ENCODE data around the gene CPPED1. TPM values are rescaled to one million over a fixed set of nuclear protein-coding genes. Genes with fewer than 3 reads are reported as not detected.

CPPED1 gene
- total RNA-seq (41.1 TPM), polyA plus RNA-seq (ENCODE audit: insufficient read depth, low read depth, low replicate concordance) (29.7 TPM)
- long read RNA-seq, donor 1, full-length matches to known transcripts, result 8 of 8 reads
- long read RNA-seq, donor 1, partial matches to known transcripts, result 0 of 8 reads
- long read RNA-seq, donor 1, other reads (novel, unspliced or antisense), result 0 of 8 reads
- long read RNA-seq, donor 2, full-length matches to known transcripts, result 12 of 12 reads
- long read RNA-seq, donor 2, partial matches to known transcripts, result 0 of 12 reads
- long read RNA-seq, donor 2, other reads (novel, unspliced or antisense), result 0 of 12 reads
- long read RNA-seq, donor 3, full-length matches to known transcripts, result 11 of 11 reads
- long read RNA-seq, donor 3, partial matches to known transcripts, result 0 of 11 reads
- long read RNA-seq, donor 3, other reads (novel, unspliced or antisense), result 0 of 11 reads
- long read RNA-seq, donor 4, full-length matches to known transcripts, result 5 of 5 reads
- long read RNA-seq, donor 4, partial matches to known transcripts, result 0 of 5 reads
- long read RNA-seq, donor 4, other reads (novel, unspliced or antisense), result 0 of 5 reads
- long read RNA-seq, donor 5, full-length matches to known transcripts, result 1 of 1 reads
- long read RNA-seq, donor 5, partial matches to known transcripts, result 0 of 1 reads
- long read RNA-seq, donor 5, other reads (novel, unspliced or antisense), result 0 of 1 reads
- long read RNA-seq, donor 6, full-length matches to known transcripts, result 16 of 16 reads
- long read RNA-seq, donor 6, partial matches to known transcripts, result 0 of 16 reads
- long read RNA-seq, donor 6, other reads (novel, unspliced or antisense), result 0 of 16 reads
- long read RNA-seq, donor 7, full-length matches to known transcripts, result 56 of 76 reads
- long read RNA-seq, donor 7, partial matches to known transcripts, result 7 of 76 reads
- long read RNA-seq, donor 7, other reads (novel, unspliced or antisense), result 13 of 76 reads
- long read RNA-seq, donor 8, full-length matches to known transcripts, result 7 of 13 reads
- long read RNA-seq, donor 8, partial matches to known transcripts, result 6 of 13 reads
- long read RNA-seq, donor 8, other reads (novel, unspliced or antisense), result 0 of 13 reads
- long read RNA-seq, donor 9, full-length matches to known transcripts, result 5 of 5 reads
- long read RNA-seq, donor 9, partial matches to known transcripts, result 0 of 5 reads
- long read RNA-seq, donor 9, other reads (novel, unspliced or antisense), result 0 of 5 reads
- long read RNA-seq, donor 10, full-length matches to known transcripts, result 5 of 5 reads
- long read RNA-seq, donor 10, partial matches to known transcripts, result 0 of 5 reads
- long read RNA-seq, donor 10, other reads (novel, unspliced or antisense), result 0 of 5 reads

- Histone ChIP-seq H3K9me3 (ENCODE audit: control insufficient read depth in 2 of 3, insufficient read depth in 1 of 3, low read length in 3 of 3) (no peaks in the 10 kb centered on the region), H3K9ac (ENCODE audit: low read length in 3 of 3) (peak within 1 kb of the TSS; percentile 34 to 89 (median 62)), H3K36me3 (ENCODE audit: control insufficient read depth in 2 of 3, insufficient read depth in 3 of 3, low read length in 3 of 3) (no peaks in the 10 kb centered on the region), H3K27ac (ENCODE audit: low read depth in 2 of 2, low read length in 2 of 2) (peak within 1 kb of the TSS; percentile 80 to 91), H3K4me3 (ENCODE audit: low read length in 3 of 3) (peak within 1 kb of the TSS; percentile 90 to 92 (median 91)), H3K27me3 (ENCODE audit: control insufficient read depth, insufficient read depth, low read length) (no peaks in the 10 kb centered on the region), H3K4me1 (ENCODE audit: control insufficient read depth in 2 of 3, insufficient read depth in 2 of 3, low read depth in 1 of 3, low read length in 3 of 3) (peaks cover 3 to 10% (median 3%) of the 10 kb centered on the region in 3 donors)
- TF ChIP-seq CTCF (IDR thresholded peaks at IDR 0.05; ENCODE audit: borderline replicate concordance, extremely low read depth, insufficient read depth), result peak; percentile 1
- intact Hi-C loops (cut with DNase I), result no loop called here
- FAIRE-seq, result no peak
- DNase-seq, result peak; percentile 94 to 97 (median 96)
These were observed at the start of gene CPPED1 for GRCh38 chr16:12803203-12804093. Gene CPPED1 (minus strand): TSS chr16:12803887. CDS start chr16:12803776, 111 bp downstream.

- intact Hi-C loops (cut with DNase I), result no loop called here
- FAIRE-seq (no peak), DNase-seq (no peak)
- Histone ChIP-seq H3K9ac (ENCODE audit: low read length in 3 of 3) (no peak overlapping the region), H3K27me3 (ENCODE audit: control insufficient read depth, insufficient read depth, low read length) (no peaks in the 10 kb centered on the region), H3K9me3 (ENCODE audit: control insufficient read depth in 2 of 3, insufficient read depth in 1 of 3, low read length in 3 of 3) (no peaks in the 10 kb centered on the region), H3K36me3 (ENCODE audit: control insufficient read depth in 2 of 3, insufficient read depth in 3 of 3, low read length in 3 of 3) (no peaks in the 10 kb centered on the region), H3K4me1 (ENCODE audit: control insufficient read depth in 2 of 3, insufficient read depth in 2 of 3, low read depth in 1 of 3, low read length in 3 of 3) (no peaks in the 10 kb centered on the region), H3K4me3 (ENCODE audit: low read length in 3 of 3) (no peak overlapping the region), H3K27ac (ENCODE audit: low read depth in 2 of 2, low read length in 2 of 2) (no peak overlapping the region)
- no peak for TF ChIP-seq CTCF (IDR thresholded peaks at IDR 0.05; ENCODE audit: borderline replicate concordance, extremely low read depth, insufficient read depth)
These were observed 46.5 kb upstream of the CPPED1 start for GRCh38 chr16:12850186-12850585.

GRCh38 chr16:12846592-12846991 lies 42.9 kb upstream of the CPPED1 start:
- no peaks in the 10 kb centered on the region for H3K9me3 ChIP-seq (ENCODE audit: control insufficient read depth in 2 of 3, insufficient read depth in 1 of 3, low read length in 3 of 3)
- no peak overlapping the region for H3K27ac ChIP-seq (ENCODE audit: low read depth in 2 of 2, low read length in 2 of 2)
- no peaks in the 10 kb centered on the region for H3K4me1 ChIP-seq (ENCODE audit: control insufficient read depth in 2 of 3, insufficient read depth in 2 of 3, low read depth in 1 of 3, low read length in 3 of 3)
- no peak for DNase-seq
- no peaks in the 10 kb centered on the region for H3K36me3 ChIP-seq (ENCODE audit: control insufficient read depth in 2 of 3, insufficient read depth in 3 of 3, low read length in 3 of 3)
- intact Hi-C loops (cut with DNase I), result no loop called here
- no peak overlapping the region for H3K4me3 ChIP-seq (ENCODE audit: low read length in 3 of 3)
- TF ChIP-seq CTCF (IDR thresholded peaks at IDR 0.05; ENCODE audit: borderline replicate concordance, extremely low read depth, insufficient read depth), result no peak
- no peaks in the 10 kb centered on the region for H3K27me3 ChIP-seq (ENCODE audit: control insufficient read depth, insufficient read depth, low read length)
- no peak for FAIRE-seq
- no peak overlapping the region for H3K9ac ChIP-seq (ENCODE audit: low read length in 3 of 3)

Measured in kidney (tissue), 22 donors.